ENCODE measurements around the gene CMBL. TPM values are rescaled to one million over a fixed set of nuclear protein-coding genes. Genes with fewer than 3 reads are reported as not detected.
A peak's percentile ranks its signal among the peaks of the same experiment; 100 is the strongest.
"Not testable (repeated sequence)": the region's sequence is repeated elsewhere in the genome, so short reads cannot be mapped to it uniquely, and the experiment has no call there.

CMBL gene
- total RNA-seq, 2 experiments from 2014 or later: 0.13 TPM; not detected in 1

DNA sequence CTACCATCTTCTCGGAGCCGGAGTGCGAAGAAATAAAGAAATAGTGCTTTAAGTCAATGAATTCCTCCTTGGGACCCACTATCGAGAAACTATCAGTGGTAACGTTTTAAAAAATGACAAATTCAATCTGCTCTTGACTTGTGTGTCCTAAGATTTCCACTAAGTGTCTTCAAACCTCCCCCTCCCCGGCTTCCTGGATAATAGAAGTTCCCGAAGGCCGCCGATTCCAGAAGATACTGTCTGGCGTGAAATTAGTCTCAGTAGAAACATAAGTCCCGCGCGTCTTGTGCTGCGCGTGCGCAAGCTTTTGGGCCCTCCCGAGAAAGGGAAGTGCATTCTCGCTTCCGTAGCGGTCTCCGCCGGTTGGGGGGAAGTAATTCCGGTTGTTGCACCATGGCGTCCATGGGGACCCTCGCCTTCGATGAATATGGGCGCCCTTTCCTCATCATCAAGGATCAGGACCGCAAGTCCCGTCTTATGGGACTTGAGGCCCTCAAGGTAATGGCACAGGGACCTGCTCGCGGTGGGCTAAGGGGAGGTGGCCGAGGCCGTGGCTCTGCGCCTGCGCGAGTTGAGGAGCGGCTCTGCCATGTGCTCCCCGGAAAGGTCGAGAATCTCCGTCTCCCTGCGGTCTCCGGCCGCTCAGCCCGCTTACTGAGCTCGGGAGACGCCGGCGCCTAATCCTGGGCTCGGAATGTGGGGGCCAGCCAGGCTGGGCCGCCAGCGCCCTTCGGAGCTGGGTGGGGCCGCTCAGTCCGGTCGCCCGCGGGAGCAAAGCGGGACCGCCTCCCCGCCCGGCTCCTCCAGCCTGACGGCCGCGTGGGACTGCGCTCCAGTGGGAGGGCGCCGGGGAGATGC lies 57.5 kb downstream of the CMBL start, which contains the start of gene CCT5:
TSS of gene CCT5 (plus strand) at position 333 of the 858 bp plus-strand sequence. CDS start at position 394, 61 bp downstream.
- Histone ChIP-seq H3K4me3 (ENCODE audit: low read depth, low read length, poor library complexity, severe bottlenecking) (peak within 1 kb of the TSS; percentile 96), H4K20me1 (ENCODE audit: insufficient read depth, low read length) (peaks cover 31% of the 10 kb centered on the region), H2AFZ (ENCODE audit: low read length) (peak within 1 kb of the TSS; percentile 85), H3K4me1 (ENCODE audit: insufficient read depth, low read length, poor library complexity, severe bottlenecking) (peaks cover 35% of the 10 kb centered on the region), H3K27ac (ENCODE audit: low read depth, low read length, poor library complexity, severe bottlenecking) (peak within 1 kb of the TSS; percentile 72), H3K4me2 (ENCODE audit: low read length) (peak within 1 kb of the TSS; percentile 81), H3K36me3 (ENCODE audit: insufficient read depth, low read length) (peaks cover 47% of the 10 kb centered on the region), H3K9me3 (ENCODE audit: low read length) (no peaks in the 10 kb centered on the region), H3K9me2 (ENCODE audit: insufficient read depth, low read length) (no peaks in the 10 kb centered on the region), H3K79me2 (ENCODE audit: insufficient read depth, low read depth, low read length) (peaks cover 68% of the 10 kb centered on the region)
- peak; percentile 99 for DNase-seq (ENCODE audit: low spot score)
- intact Hi-C loops (cut with micrococcal nuclease; ENCODE audit: unreplicated experiment): loop anchor here (1.0 kb wide), 3 partner anchors 103 to 511 kb away; partner anchors contain the start of genes DAP and MARCHF6
- no peak for TF ChIP-seq EZH2phosphoT487 (IDR thresholded peaks at IDR 0.05; ENCODE audit: borderline replicate concordance, low read depth, low read length)
- TF ChIP-seq, protein P1, sequence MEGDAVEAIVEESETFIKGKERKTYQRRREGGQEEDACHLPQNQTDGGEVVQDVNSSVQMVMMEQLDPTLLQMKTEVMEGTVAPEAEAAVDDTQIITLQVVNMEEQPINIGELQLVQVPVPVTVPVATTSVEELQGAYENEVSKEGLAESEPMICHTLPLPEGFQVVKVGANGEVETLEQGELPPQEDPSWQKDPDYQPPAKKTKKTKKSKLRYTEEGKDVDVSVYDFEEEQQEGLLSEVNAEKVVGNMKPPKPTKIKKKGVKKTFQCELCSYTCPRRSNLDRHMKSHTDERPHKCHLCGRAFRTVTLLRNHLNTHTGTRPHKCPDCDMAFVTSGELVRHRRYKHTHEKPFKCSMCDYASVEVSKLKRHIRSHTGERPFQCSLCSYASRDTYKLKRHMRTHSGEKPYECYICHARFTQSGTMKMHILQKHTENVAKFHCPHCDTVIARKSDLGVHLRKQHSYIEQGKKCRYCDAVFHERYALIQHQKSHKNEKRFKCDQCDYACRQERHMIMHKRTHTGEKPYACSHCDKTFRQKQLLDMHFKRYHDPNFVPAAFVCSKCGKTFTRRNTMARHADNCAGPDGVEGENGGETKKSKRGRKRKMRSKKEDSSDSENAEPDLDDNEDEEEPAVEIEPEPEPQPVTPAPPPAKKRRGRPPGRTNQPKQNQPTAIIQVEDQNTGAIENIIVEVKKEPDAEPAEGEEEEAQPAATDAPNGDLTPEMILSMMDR (conservative IDR thresholded peaks at IDR 0.05; ENCODE audit: low read length): no peak
- CTCF ChIA-PET (ENCODE audit: unreplicated experiment): interaction anchor here (0.5 to 2.1 kb wide), 3 partner anchors 11 to 314 kb away, joined by 4 to 6 read pairs (median 4); no protein-coding TSS in a partner anchor
- TSS peak; percentile 67 for BruUV-seq (replicated peaks)
- POLR2A ChIA-PET: interaction anchor here (0.5 to 2.5 kb wide), 10 partner anchors 9 to 490 kb away, joined by 3 to 9 read pairs (median 3); partner anchors contain the start of gene MARCHF6

DNA sequence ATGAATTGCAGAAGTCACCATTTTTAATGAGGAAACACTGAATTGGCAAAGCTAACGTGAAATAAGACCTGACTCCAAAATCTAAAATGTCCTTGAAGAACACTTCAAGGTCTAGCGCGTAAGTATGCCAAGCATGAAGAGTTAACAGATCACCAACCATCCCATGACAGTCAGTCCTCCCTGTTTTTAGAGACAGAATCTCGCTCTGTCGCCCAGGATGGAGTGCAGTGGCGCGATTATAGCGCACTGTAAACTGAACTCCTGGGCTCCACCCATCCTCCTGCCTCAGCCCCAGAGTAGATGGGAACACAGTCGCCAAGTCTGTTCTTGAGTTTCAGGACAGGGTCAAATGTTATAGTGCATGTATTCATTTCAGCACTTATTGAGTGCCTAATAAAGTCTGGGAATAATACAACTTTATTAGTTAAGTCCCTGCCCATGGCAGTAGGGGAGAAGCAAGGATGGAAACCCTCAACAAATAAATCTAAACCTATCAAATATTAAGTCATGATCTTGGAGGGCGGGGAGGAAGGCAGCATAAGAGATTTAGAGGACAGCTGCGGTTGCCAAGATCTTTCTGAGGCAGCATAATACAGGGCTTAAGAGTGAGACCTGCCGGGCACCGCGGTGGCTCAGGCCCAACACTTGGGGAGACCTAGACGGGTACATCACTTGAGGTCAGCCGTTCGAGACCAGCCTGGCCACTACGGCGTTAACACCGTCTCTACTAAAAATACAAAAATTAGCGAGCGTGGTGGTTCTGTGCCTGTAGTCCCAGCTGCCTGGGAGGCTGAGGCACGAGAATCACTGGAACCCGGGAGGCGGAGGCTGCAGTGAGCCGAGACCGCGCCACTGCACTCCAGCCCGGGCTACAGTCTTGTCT lies 59.1 kb downstream of the CMBL start:
- TF ChIP-seq, protein P1 (conservative IDR thresholded peaks at IDR 0.05; ENCODE audit: low read length): no peak
- no peak for TF ChIP-seq EZH2phosphoT487 (IDR thresholded peaks at IDR 0.05; ENCODE audit: borderline replicate concordance, low read depth, low read length)
- Histone ChIP-seq H4K20me1 (ENCODE audit: insufficient read depth, low read length) (peaks cover 19% of the 10 kb centered on the region), H3K4me1 (ENCODE audit: insufficient read depth, low read length, poor library complexity, severe bottlenecking) (peaks cover 29% of the 10 kb centered on the region), H3K9me2 (ENCODE audit: insufficient read depth, low read length) (no peaks in the 10 kb centered on the region), H2AFZ (ENCODE audit: low read length) (peak overlapping the region; percentile 85; the same call in 1 of the 2 replicates), H3K9me3 (ENCODE audit: low read length) (no peaks in the 10 kb centered on the region), H3K4me2 (ENCODE audit: low read length) (peak overlapping the region; percentile 81), H3K36me3 (ENCODE audit: insufficient read depth, low read length) (peaks cover 31% of the 10 kb centered on the region), H3K4me3 (ENCODE audit: low read depth, low read length, poor library complexity, severe bottlenecking) (peak overlapping the region; percentile 96), H3K27ac (ENCODE audit: low read depth, low read length, poor library complexity, severe bottlenecking) (peak overlapping the region; percentile 72), H3K79me2 (ENCODE audit: insufficient read depth, low read depth, low read length) (peaks cover 52% of the 10 kb centered on the region)
- BruUV-seq (replicated peaks): no TSS peak
- intact Hi-C loops (cut with micrococcal nuclease; ENCODE audit: unreplicated experiment): no loop called here
- peak; percentile 23 for DNase-seq (ENCODE audit: low spot score)
- ChIA-PET POLR2A (interaction anchor here (0.5 to 1.2 kb wide), 8 partner anchors 15 to 1524 kb away, joined by 3 to 5 read pairs (median 3); no protein-coding TSS in a partner anchor), CTCF (ENCODE audit: unreplicated experiment) (no interaction called here)

- CTCF ChIA-PET (ENCODE audit: unreplicated experiment); H3K4me3 ChIP-seq (ENCODE audit: low read depth, low read length, poor library complexity, severe bottlenecking); BruUV-seq (replicated peaks); DNase-seq (ENCODE audit: low spot score); H3K4me2 ChIP-seq (ENCODE audit: low read length); H2AFZ ChIP-seq (ENCODE audit: low read length); H3K9me2 ChIP-seq (ENCODE audit: insufficient read depth, low read length); intact Hi-C loops (cut with micrococcal nuclease; ENCODE audit: unreplicated experiment); H3K9me3 ChIP-seq (ENCODE audit: low read length); H3K27ac ChIP-seq (ENCODE audit: low read depth, low read length, poor library complexity, severe bottlenecking): not testable (repeated sequence)
- POLR2A ChIA-PET: interaction anchor here (0.6 kb wide), 1 partner anchor 86 kb away, joined by 6 read pairs; no protein-coding TSS in a partner anchor
- Histone ChIP-seq H4K20me1 (ENCODE audit: insufficient read depth, low read length) (peaks cover 15% of the 10 kb centered on the region), H3K4me1 (ENCODE audit: insufficient read depth, low read length, poor library complexity, severe bottlenecking) (peaks cover 19% of the 10 kb centered on the region), H3K79me2 (ENCODE audit: insufficient read depth, low read depth, low read length) (peaks cover 38% of the 10 kb centered on the region), H3K36me3 (ENCODE audit: insufficient read depth, low read length) (peaks cover 18% of the 10 kb centered on the region)
Observed at GRCh38 chr5:10247217-10247616, 60.5 kb downstream of the CMBL start.
